Measurements from ENCODE around the gene PIK3R4. TPM values are rescaled to one million over a fixed set of nuclear protein-coding genes. Genes with fewer than 3 reads are reported as not detected.

PIK3R4 gene
- total RNA-seq, 1 donor: 37.1 TPM

GRCh38 chr3:130783629-130784028 is 37.0 kb upstream of the PIK3R4 start:
- DNase-seq (ENCODE audit: low read depth): peak; percentile 7
- TF ChIP-seq CTCF (IDR thresholded peaks at IDR 0.05; ENCODE audit: insufficient read depth, low read length): no peak
- H3K4me3 ChIP-seq (ENCODE audit: low read depth, low read length): no peak overlapping the region

- DNase-seq (ENCODE audit: low read depth): no peak
- no peak for TF ChIP-seq CTCF (IDR thresholded peaks at IDR 0.05; ENCODE audit: insufficient read depth, low read length)
- no peak overlapping the region for H3K4me3 ChIP-seq (ENCODE audit: low read depth, low read length)
These were observed 32.9 kb upstream of the PIK3R4 start for GRCh38 chr3:130779486-130779885.

GRCh38 chr3:130779031-130779430 is 32.4 kb upstream of the PIK3R4 start:
- no peak overlapping the region for H3K4me3 ChIP-seq (ENCODE audit: low read depth, low read length)
- DNase-seq (ENCODE audit: low read depth): no peak
- TF ChIP-seq CTCF (IDR thresholded peaks at IDR 0.05; ENCODE audit: insufficient read depth, low read length): no peak

- DNase-seq (ENCODE audit: low read depth): peak; percentile 48
- TF ChIP-seq CTCF (IDR thresholded peaks at IDR 0.05; ENCODE audit: insufficient read depth, low read length): no peak
- no peak overlapping the region for H3K4me3 ChIP-seq (ENCODE audit: low read depth, low read length)
These were observed 26.7 kb upstream of the PIK3R4 start for GRCh38 chr3:130773366-130773765.

- DNase-seq (ENCODE audit: low read depth): no peak
- no peak overlapping the region for H3K4me3 ChIP-seq (ENCODE audit: low read depth, low read length)
- no peak for TF ChIP-seq CTCF (IDR thresholded peaks at IDR 0.05; ENCODE audit: insufficient read depth, low read length)
These were observed 25.5 kb upstream of the PIK3R4 start for GRCh38 chr3:130772129-130772528.

- TF ChIP-seq CTCF (IDR thresholded peaks at IDR 0.05; ENCODE audit: insufficient read depth, low read length): no peak
- no peak for DNase-seq (ENCODE audit: low read depth)
- H3K4me3 ChIP-seq (ENCODE audit: low read depth, low read length): no peak overlapping the region
These were observed 24.0 kb upstream of the PIK3R4 start for GRCh38 chr3:130770644-130771043.

GRCh38 chr3:130761730-130762311 is 15.2 kb upstream of the PIK3R4 start:
- no peak for TF ChIP-seq CTCF (IDR thresholded peaks at IDR 0.05; ENCODE audit: insufficient read depth, low read length)
- no peak overlapping the region for H3K4me3 ChIP-seq (ENCODE audit: low read depth, low read length)
- DNase-seq (ENCODE audit: low read depth): no peak

All from fibroblast of the aortic adventitia (primary cell).